ENCODE results near the gene DSC2.

The DSC2 gene

GRCh38 chr18:31097666-31098065, 4.6 kb downstream of the DSC2 start:
- DNase-seq, result no peak

DNA sequence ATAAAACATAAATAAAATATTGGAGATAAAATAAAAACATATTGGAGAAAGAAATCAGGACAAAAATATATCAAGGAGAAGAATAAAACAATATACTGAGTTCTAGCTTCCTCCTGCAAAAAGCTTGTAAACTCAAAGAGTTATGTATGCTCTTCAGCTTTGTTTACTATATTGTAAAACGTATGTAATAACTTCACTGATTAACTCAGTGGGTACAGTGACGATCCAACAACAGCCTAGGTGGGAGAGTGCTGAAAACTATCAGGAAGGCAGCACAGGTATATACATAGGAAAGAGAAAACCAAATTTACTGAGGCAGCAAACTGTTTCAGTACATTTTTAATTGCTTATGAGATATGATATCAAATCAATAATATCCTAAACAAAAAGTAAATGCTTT, 8.3 kb downstream of the DSC2 start:
- no peak for DNase-seq

DNA sequence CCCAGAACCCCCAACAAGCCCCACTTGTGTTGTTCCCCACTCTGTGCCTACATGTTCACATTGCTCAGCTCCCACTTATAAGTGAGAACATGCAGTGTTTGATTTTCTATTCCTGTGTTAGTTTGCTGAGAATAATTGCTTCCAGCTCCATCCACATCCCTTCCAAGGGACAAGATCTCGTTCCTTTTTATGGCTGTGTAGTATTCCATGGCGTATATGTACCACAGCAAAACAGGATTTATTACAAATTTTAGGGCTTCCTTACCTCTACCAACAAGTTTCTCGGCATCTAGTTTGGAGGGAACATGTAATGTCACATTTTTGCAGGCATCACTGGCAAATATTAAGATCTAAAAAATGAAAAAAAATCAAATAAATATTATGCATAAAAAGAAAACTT, 8.9 kb downstream of the DSC2 start:
- DNase-seq, result no peak

GRCh38 chr18:31091350-31091749, 10.9 kb downstream of the DSC2 start:
- DNase-seq, result no peak

DNA sequence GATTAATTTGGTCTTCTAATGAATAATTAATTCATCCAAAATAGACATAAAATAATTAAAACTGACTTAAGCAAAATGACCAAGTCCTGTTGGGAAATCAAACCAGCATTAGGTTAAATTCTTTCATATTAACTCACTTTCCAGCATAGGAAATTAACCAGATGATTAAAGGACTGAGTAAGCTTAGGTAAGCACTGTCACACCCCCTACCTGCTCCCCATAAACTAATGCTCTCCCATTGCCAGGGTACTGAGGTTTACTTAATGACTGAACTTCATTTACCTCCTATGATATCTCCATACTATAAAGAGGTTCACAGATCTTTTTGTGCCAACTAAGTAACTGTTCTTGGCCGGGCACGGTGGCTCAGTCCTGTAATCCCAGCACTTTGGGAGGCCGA, 13.7 kb downstream of the DSC2 start:
- no peak for DNase-seq

DNA sequence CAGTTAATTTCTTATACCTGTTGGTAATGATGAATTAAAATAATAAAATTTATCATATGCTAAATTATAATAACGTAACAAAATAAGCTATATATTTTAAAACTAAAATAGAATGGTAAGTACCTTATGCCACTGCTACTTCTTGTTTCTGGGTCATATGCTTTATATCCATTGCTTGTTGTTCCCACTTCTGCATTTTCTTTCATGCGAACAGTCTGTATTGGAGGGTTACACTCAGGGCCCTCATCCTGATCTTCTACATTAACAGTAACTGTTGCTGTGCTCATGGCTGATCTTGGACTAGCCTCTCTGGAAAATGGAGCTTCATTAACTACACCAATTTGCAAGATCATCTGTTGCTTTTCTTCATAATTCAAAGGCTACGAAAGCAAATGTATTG, 22.2 kb downstream of the DSC2 start:
- no peak for DNase-seq

- no peak for DNase-seq
These were observed 24.3 kb downstream of the DSC2 start for GRCh38 chr18:31077878-31078277.

GRCh38 chr18:31072175-31072574, 30.0 kb downstream of the DSC2 start:
- no peak for DNase-seq

DNA sequence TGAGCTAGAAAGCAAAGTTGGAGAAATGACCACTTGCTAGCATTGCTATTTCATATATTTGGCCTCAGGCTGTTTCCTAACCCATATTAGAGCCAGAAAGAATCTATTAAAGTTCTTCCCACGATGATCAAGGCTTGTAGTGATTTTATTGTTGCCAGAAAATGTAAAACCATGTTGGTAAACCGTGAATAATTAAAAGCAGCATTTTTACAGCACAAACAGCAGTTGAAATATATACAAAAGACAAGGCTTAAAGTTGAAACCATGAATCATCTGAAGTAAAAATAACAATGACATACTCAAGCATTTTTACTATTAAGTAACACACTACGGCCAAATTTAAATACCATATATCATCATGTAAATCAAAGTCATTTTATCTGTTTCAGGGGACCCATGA, 32.0 kb downstream of the DSC2 start:
- DNase-seq, result no peak

- DNase-seq, result no peak
These were observed 36.0 kb downstream of the DSC2 start for GRCh38 chr18:31066266-31066665.

DNA sequence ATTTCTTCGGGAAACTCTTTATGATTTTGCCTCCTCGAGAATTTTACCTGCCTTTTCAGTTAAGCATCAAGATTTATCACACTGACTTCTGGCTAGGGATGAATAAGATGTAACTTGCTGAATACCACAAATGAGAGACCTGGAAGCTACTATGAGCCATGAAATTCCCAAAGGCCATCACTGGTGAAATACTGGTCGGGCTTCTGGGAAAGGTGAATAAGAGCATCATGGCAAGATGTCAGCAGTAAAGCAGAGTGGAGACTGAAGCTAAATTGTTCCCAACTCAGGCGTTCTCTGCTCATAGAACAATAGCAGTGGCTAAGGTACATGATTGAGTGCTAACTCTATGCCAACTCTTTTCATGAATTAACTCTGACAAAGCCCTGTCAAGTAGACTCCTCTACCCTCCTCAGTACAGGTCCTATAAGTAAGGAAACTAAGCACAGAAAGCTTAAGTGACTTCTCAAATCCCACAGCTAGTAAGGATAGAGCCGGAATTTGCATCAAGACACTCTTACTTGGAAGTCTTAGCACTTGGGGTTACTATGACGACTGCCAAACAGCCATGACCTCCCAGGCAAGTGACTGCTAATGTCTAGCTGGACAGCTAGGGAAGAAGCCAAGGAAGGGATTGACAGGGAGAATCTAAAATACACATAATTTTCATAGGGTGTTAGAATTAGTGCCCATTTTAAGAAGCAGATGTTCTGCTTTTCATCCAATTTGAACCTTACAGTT, 37.0 kb downstream of the DSC2 start:
- no peak for DNase-seq

- no peak for DNase-seq
These were observed 38.1 kb downstream of the DSC2 start for GRCh38 chr18:31064130-31064529.

DNA sequence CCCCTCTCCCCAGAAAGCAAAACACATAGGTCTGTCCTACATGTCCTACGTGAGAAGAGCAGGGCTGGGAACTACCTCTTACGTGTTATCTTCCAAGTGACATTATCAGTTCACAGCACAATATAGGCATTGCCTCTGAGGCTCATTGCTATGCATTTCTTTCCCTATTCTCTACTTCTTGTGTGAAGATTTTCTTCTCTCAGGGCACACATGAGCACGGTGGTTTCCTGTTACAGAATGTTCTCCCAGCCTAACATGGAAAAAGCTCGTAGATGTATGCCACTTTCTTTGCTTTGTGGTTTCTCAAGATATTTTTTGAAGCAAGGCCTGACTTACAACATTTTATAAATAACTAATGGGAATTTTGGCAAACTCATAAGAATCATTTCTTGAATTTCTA, 40.3 kb downstream of the DSC2 start:
- no peak for DNase-seq

DNA sequence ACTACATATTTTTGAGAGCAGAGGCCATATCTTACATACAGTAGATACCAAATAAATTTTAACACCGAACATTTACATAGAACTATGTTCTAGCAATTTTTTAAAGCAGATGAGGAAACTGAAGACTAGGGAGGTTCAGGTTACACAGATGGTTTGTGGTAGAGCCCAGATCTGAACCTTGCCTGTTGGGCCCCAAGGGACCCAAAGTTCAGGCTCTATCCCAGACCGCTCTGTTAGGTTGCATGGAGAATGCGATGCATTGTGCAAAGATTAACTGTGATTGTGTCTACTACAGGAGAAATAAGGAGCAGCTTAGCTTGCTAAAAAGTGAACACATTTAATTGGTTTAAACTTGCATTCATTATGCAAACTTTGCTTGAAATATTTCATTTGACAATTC, 43.3 kb downstream of the DSC2 start:
- DNase-seq, result no peak

DNA sequence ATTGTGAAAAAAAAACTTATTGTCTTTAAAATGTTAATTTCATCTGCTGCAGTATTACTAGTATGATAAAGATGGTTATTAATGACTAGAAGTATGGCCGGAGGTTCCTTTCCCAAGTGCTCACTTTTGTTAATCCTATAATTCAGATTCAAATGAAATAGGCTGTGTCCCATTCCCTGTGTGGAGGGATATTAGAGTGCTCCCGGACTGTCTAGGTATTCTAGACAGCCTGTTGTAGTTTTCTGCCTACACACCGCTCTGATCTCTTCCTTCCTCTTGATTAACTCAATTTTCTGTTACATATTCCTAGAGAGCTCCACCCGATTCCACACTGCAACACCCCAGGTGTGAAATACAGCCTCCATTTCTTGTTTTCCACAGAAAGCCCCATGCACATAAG, 44.3 kb downstream of the DSC2 start:
- no peak for DNase-seq

DNA sequence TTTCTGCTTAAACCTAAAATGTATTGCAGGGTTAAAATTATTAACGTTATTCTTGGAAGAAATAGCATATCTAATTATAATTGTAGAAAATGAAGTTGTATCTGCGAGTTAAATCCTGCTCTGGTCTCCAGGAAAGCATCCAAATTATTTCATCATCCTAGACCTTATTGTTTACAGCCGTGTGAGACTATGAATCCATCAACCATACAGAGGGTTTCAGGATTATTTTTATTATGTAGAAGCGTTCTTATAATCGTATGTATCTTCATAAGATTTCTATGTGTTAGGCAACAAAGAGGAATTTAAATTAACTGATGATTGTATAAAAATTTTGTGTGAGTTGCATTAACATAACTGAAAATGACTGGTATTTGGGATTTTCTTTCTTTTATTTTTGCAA, 45.2 kb downstream of the DSC2 start:
- DNase-seq, result no peak

DNA sequence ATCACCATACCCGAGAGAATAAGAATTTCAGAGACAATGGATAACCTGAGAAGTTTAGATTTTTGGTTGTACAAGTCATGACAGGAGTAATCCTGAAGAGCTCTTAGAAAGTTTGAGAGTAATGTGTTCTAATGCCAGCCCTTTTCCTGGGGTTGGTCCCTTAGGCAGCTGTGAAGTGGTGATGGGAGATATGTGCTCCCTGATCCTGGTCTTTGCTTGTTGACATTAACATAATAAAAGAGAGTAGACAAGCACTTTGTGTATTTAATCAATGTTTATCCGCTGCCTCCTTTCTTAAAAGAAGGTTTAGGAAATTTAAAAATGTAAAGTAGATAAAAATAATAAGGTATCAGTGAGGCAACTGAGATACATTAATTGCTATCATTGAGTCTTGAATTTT, 45.9 kb downstream of the DSC2 start:
- DNase-seq, result no peak

DNA sequence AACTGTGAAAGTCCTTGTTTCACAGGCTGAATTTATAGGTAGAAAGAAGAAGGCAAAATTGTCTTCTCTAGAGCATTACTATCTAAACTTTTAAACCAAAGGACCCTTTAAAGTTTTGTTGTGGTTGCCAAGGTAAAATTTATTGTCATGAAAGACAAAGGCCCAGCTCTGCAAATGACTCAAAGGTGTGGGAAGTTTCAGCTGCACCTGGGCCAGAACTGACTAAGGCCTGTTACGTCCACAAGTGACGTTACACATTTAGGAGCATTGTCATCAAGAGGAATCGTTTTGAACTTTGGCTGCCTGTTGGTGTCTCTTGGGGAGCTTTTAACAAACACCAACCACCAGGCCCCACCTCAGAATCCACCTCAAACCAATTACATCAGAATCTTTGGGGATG, 51.6 kb downstream of the DSC2 start:
- no peak for DNase-seq

DNA sequence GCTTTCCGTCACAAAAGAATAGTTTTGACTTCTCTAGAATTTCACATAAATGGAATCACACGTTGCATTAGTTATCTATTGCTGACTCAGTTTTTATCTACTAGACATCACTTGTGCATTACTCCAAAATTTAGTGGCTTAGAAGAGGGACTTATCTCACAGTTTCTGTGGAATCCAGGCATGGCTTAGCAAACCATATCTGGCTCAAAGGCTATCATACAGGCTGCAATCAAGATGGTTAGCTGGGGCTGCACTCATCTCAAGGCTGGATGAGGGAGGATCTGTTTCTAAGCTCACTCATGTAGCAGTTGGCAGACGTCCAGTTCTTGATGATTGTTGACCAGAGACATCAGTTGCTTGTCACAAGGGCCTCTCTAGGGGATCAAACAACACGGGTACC, 53.0 kb downstream of the DSC2 start:
- no peak for DNase-seq

DNA sequence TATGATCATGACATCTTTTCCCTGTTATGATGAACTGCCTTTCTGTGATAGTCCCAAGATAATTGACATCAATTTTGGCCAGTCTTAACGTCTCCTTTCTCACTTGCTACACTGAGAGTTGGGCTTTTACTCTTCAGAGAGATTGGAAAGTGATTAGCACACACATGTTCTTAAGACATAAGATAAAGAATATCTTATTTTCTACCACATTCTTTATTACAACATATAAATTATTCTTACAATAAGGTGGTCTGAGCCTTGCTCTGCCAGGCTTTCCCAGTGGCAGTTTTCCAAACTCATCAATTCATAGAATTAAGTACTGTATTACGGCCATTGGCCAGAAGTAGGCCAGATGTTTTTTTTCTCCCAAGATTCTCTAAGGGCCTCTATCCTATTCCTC, 54.0 kb downstream of the DSC2 start:
- no peak for DNase-seq

GRCh38 chr18:31046916-31047315, 55.3 kb downstream of the DSC2 start:
- no peak for DNase-seq

GRCh38 chr18:31045599-31045998, 56.6 kb downstream of the DSC2 start:
- DNase-seq, result no peak

- DNase-seq, result no peak
These were observed 57.3 kb downstream of the DSC2 start for GRCh38 chr18:31044926-31045325.

GRCh38 chr18:31043709-31044108, 58.5 kb downstream of the DSC2 start:
- no peak for DNase-seq

DNA sequence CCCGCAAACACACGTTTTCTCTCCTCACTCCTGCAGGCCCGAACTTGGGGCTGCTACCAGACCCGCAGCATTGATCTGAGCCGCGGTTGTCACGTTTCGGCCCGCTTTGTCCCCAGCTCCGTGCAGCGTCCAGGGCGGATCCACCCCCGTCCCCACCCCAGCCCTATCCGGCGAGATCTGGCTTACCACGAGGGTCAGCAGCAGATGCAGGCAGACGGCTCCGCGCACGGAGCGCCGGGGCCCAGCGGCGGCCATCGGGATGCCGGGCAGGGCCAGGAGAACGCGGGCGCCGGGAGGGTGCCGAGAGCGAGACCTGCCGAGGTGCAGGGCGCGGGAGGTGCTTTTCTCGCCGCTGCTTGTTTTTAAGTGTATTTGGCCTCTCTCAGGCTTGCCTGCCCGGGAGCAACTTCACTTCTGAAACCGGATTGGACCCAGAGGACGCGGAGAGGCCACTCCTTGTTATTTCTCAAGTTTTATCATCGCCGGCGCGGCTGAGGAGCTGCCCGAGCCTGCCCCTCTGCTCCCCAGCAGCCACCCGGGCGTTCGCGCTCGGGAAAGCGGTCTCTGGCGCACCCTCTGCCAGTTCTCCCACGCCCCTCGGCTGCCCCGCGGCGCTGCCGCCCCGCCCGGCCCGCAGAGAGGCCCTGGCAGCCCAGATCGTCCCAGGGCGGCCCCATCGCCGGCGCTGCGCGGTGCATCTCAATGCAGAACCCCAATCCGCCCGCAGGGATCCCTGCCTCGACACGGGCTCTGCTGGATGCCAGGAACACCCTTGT, 59.6 kb downstream of the DSC2 start, which contains the start of gene DSC3:
TSS of gene DSC3 (minus strand) at position 337 of the 776 bp plus-strand sequence. CDS start at position 255, 82 bp downstream.
- no peak for DNase-seq
